Nephron (organoid): ENCODE measurements around the gene B4GALT1.

Experiments used
- H3K27ac Mint-ChIP-seq, 3 experiments: 2 replicates each; pipeline ENCODE4 v1.8.0; 2020; ENCODE audit warnings: mixed read lengths in 3 of 3, mild to moderate bottlenecking in 2 of 3, moderate library complexity in 1 of 3
- H3K27me3 Mint-ChIP-seq: 2 replicates; pipeline ENCODE4 v1.8.0; 2021; ENCODE audit warnings: low read depth, mild to moderate bottlenecking, moderate library complexity, mixed read lengths
- H3K36me3 Mint-ChIP-seq: 2 replicates; pipeline ENCODE4 v1.8.0; 2020; ENCODE audit warnings: low read depth, mixed read lengths
- H3K4me1 Mint-ChIP-seq: 2 replicates; pipeline ENCODE4 v1.8.0; 2020; ENCODE audit warnings: mixed read lengths
- H3K4me3 Mint-ChIP-seq, 3 experiments: 2 replicates each; pipeline ENCODE4 v1.8.0; 2020; ENCODE audit warnings: mild to moderate bottlenecking in 3 of 3, mixed read lengths in 3 of 3, moderate library complexity in 2 of 3
- H3K9me3 Mint-ChIP-seq: 2 replicates; pipeline ENCODE4 v1.8.0; 2020; ENCODE audit warnings: mixed read lengths
- CTCF ChIP-seq, 3 experiments: fragments of 200-600 bp; sonication (generic); IDR thresholded peaks; one replicate each; pipeline ENCODE4 v1.5.0; 2021; ENCODE audit warnings: antibody characterized with exemption in 3 of 3; ENCODE audit not compliant: unreplicated experiment in 3 of 3

The B4GALT1 gene

GRCh38 chr9:33135031-33135461, 32.1 kb downstream of the B4GALT1 start:
- H3K27ac Mint-ChIP-seq, result peak overlapping the region in 1 of 3 experiments; percentile 70
- no peaks in the 10 kb centered on the region for H3K9me3 Mint-ChIP-seq
- H3K4me1 Mint-ChIP-seq, result peaks cover 64% of the 10 kb centered on the region
- peaks cover 26% of the 10 kb centered on the region for H3K36me3 Mint-ChIP-seq
- no peak overlapping the region for H3K4me3 Mint-ChIP-seq
- no peak for TF ChIP-seq CTCF (IDR thresholded peaks at IDR 0.05; ENCODE audit: unreplicated experiment in 3 of 3)
- H3K27me3 Mint-ChIP-seq, result peaks cover 3% of the 10 kb centered on the region

GRCh38 chr9:33133186-33133585, 34.0 kb downstream of the B4GALT1 start:
- no peak for TF ChIP-seq CTCF (IDR thresholded peaks at IDR 0.05; ENCODE audit: unreplicated experiment in 3 of 3)
- peaks cover 42% of the 10 kb centered on the region for H3K36me3 Mint-ChIP-seq
- H3K9me3 Mint-ChIP-seq, result no peaks in the 10 kb centered on the region
- H3K27me3 Mint-ChIP-seq, result peaks cover 3% of the 10 kb centered on the region
- no peak overlapping the region for H3K4me3 Mint-ChIP-seq
- peaks cover 62% of the 10 kb centered on the region for H3K4me1 Mint-ChIP-seq
- no peak overlapping the region for H3K27ac Mint-ChIP-seq

- Mint-ChIP-seq H3K4me1 (peaks cover 68% of the 10 kb centered on the region), H3K9me3 (no peaks in the 10 kb centered on the region), H3K27ac (peak overlapping the region in 2 of 3 experiments; percentile 24 to 83), H3K36me3 (peaks cover 53% of the 10 kb centered on the region), H3K4me3 (no peak overlapping the region), H3K27me3 (peaks cover 3% of the 10 kb centered on the region)
- TF ChIP-seq CTCF (IDR thresholded peaks at IDR 0.05; ENCODE audit: unreplicated experiment in 3 of 3), result no peak
Observed at GRCh38 chr9:33131790-33132772, 35.1 kb downstream of the B4GALT1 start.

GRCh38 chr9:33130961-33131789, 36.0 kb downstream of the B4GALT1 start:
- H3K9me3 Mint-ChIP-seq, result no peaks in the 10 kb centered on the region
- peak overlapping the region; percentile 52 to 83 (median 55) for H3K27ac Mint-ChIP-seq
- H3K4me1 Mint-ChIP-seq, result peaks cover 64% of the 10 kb centered on the region
- TF ChIP-seq CTCF (IDR thresholded peaks at IDR 0.05; ENCODE audit: unreplicated experiment in 3 of 3), result no peak
- H3K4me3 Mint-ChIP-seq, result no peak overlapping the region
- H3K27me3 Mint-ChIP-seq, result peaks cover 3% of the 10 kb centered on the region
- peaks cover 60% of the 10 kb centered on the region for H3K36me3 Mint-ChIP-seq

GRCh38 chr9:33129886-33130881, 37.0 kb downstream of the B4GALT1 start:
- TF ChIP-seq CTCF (IDR thresholded peaks at IDR 0.05; ENCODE audit: unreplicated experiment in 3 of 3), result no peak
- peaks cover 3% of the 10 kb centered on the region for H3K27me3 Mint-ChIP-seq
- H3K4me1 Mint-ChIP-seq, result peaks cover 64% of the 10 kb centered on the region
- no peaks in the 10 kb centered on the region for H3K9me3 Mint-ChIP-seq
- H3K27ac Mint-ChIP-seq, result peak overlapping the region; percentile 55 to 88 (median 83)
- peaks cover 65% of the 10 kb centered on the region for H3K36me3 Mint-ChIP-seq
- H3K4me3 Mint-ChIP-seq, result no peak overlapping the region
